ENCODE data around the gene HEATR5B. TPM values are rescaled to one million over a fixed set of nuclear protein-coding genes. Genes with fewer than 3 reads are reported as not detected.

Gene HEATR5B
- total and polyA plus RNA-seq, 2 of the 8 experiments (the other 6 are each of a cell fraction or from before 2014, with no cell fraction given): 7.0 to 12.6 TPM

- no peak overlapping the region for H3K4ac ChIP-seq (replicated peaks; ENCODE audit: insufficient read length, low read depth, low read length)
- no peak overlapping the region for H2BK12ac ChIP-seq (ENCODE audit: low read depth, low read length)
- no peak overlapping the region for H2AFZ ChIP-seq (ENCODE audit: low read length)
- no peak overlapping the region for H2BK20ac ChIP-seq (ENCODE audit: low read length)
- no peak overlapping the region for H4K91ac ChIP-seq (replicated peaks; ENCODE audit: insufficient read length, low read length)
- H4K8ac ChIP-seq (ENCODE audit: extremely low read depth, insufficient read depth, low read length): no peak overlapping the region
- H3K79me1 ChIP-seq (ENCODE audit: low read depth, low read length): no peaks in the 10 kb centered on the region
- H2AK5ac ChIP-seq (ENCODE audit: low read depth, low read length): no peak overlapping the region
- POLR2A ChIA-PET (ENCODE audit: partially characterized antibody): interaction anchor here (1.4 kb wide), 1 partner anchor 11 kb away, joined by 3 read pairs; no protein-coding TSS in a partner anchor
- H3K9me3 ChIP-seq (ENCODE audit: insufficient read depth in 2 of 2, low read depth in 1 of 2, low read length in 1 of 2): no peaks in the 10 kb centered on the region
- H2BK15ac ChIP-seq (ENCODE audit: low read length): no peak overlapping the region
- H3K14ac ChIP-seq (ENCODE audit: insufficient read length): no peak overlapping the region
- no peak overlapping the region for H2BK120ac ChIP-seq (replicated peaks; ENCODE audit: low read depth, low read length)
- no peaks in the 10 kb centered on the region for H3K79me2 ChIP-seq (ENCODE audit: control insufficient read depth in 1 of 2, insufficient read depth in 2 of 2, low read length in 2 of 2)
- no peak overlapping the region for H3K18ac ChIP-seq (ENCODE audit: extremely low read depth, low read length)
- H3K23ac ChIP-seq (ENCODE audit: insufficient read length): no peak overlapping the region
- H3K4me2 ChIP-seq (ENCODE audit: insufficient read depth in 1 of 2, low read depth in 2 of 2, low read length in 2 of 2): no peak overlapping the region
- no peak overlapping the region for H3K27ac ChIP-seq (ENCODE audit: low read depth, low read length)
- no peak overlapping the region for H4K5ac ChIP-seq (ENCODE audit: insufficient read length, low read depth, low read length)
- CTCF ChIA-PET (ENCODE audit: partially characterized antibody): no interaction called here
- peaks cover 0 to 6% (median 0%) of the 10 kb centered on the region in 4 experiments; a peak in 2 of 8 replicates for H3K36me3 ChIP-seq (ENCODE audit: control insufficient read depth in 2 of 4, insufficient read depth in 4 of 4, low read length in 3 of 4)
- H3K56ac ChIP-seq (replicated peaks; ENCODE audit: insufficient read length, low read depth, low read length): no peak overlapping the region
- no peak overlapping the region for H3K9ac ChIP-seq (replicated peaks in 1 of 4; ENCODE audit: extremely low read depth in 1 of 4, low read depth in 3 of 4, low read length in 3 of 4)
- FAIRE-seq: no peak
- no peak for DNase-seq (ENCODE audit: low read depth in 1 of 2, low spot score in 2 of 2)
- H3K27me3 ChIP-seq (replicated peaks in 1 of 4; ENCODE audit: control insufficient read depth in 3 of 4, extremely low read depth in 1 of 4, insufficient read depth in 3 of 4, low read length in 3 of 4): no peaks in the 10 kb centered on the region
- no peak overlapping the region for H3K4me3 ChIP-seq (ENCODE audit: extremely low read depth in 1 of 4, insufficient read depth in 2 of 4, low read depth in 3 of 4, low read length in 4 of 4)
- no peak overlapping the region for H2BK5ac ChIP-seq (ENCODE audit: low read depth, low read length)
- H3K23me2 ChIP-seq (ENCODE audit: low read depth, low read length): no peaks in the 10 kb centered on the region
- no peaks in the 10 kb centered on the region for H3K4me1 ChIP-seq (replicated peaks in 1 of 4; ENCODE audit: control insufficient read depth in 3 of 4, insufficient read depth in 4 of 4, low read length in 3 of 4)
- H4K20me1 ChIP-seq (replicated peaks in 1 of 2; ENCODE audit: control insufficient read depth in 1 of 2, insufficient read depth in 2 of 2, low read length in 2 of 2): no peaks in the 10 kb centered on the region
- 83% methylated on average over 1 of the region's 1 CpG; no CpG with 5 or more reads in 1 of the 2 experiments for WGBS, 2 experiments (ENCODE audit: extremely low coverage in 1 of 2, insufficient coverage in 1 of 2, insufficient read length in 1 of 2, insufficient replicate concordance in 2 of 2, low coverage in 1 of 2, low lambda C conversion rate in 2 of 2, missing lambda C conversion rate in 1 of 2)
- TF ChIP-seq CTCF (IDR thresholded peaks at IDR 0.05; ENCODE audit: control extremely low read depth in 1 of 3, insufficient read depth in 1 of 3, low read depth in 1 of 3, low read length in 3 of 3): no peak
- no peak for TF ChIP-seq ATF2 (IDR thresholded peaks at IDR 0.05; ENCODE audit: low read length)
- no peak for TF ChIP-seq CEBPB (IDR thresholded peaks at IDR 0.05; ENCODE audit: low read depth, low read length)
Measured at GRCh38 chr2:37096568-37096967, 12.4 kb upstream of the HEATR5B start.

Data from H1 (cell line).